CD4-positive, alpha-beta T cell (primary cell): Measurements from ENCODE around the gene ERICH6. TPM values are rescaled to one million over a fixed set of nuclear protein-coding genes. Genes with fewer than 3 reads are reported as not detected.

Experiments used
- ATAC-seq: fragments of 200-7000 bp; cut with Tn5 transposase; one replicate; pipeline ENCODE4 v1.10.0; 2022; ENCODE audit warnings: mild to moderate bottlenecking; ENCODE audit not compliant: poor library complexity
- CTCF ChIA-PET: fragments of 350-600 bp; sonication (Branson Sonifier 250); formaldehyde crosslinking; loops from one replicate; lab custom pipeline; 2021; ENCODE audit warnings: antibody characterized with exemption, inconsistent platforms; lab: Charles Lee
- POLR2A ChIA-PET: fragments of 350-600 bp; sonication (Branson Sonifier 250); formaldehyde crosslinking; loops from one replicate; lab custom pipeline; 2021; ENCODE audit warnings: antibody characterized with exemption, inconsistent platforms; lab: Charles Lee
- DNase-seq, 14 experiments: peaks; one replicate each; pipeline ENCODE4 v3.0.0-alpha.2; 2013 to 2020; ENCODE audit warnings: mixed read lengths in 2 of 14
- H3K27ac ChIP-seq, 2 donors: one replicate each; pipeline versions ENCODE4 v1.5.1 to v1.7.0; 2013; ENCODE audit warnings: low read length in 2 of 2, low read depth in 1 of 2, mild to moderate bottlenecking in 1 of 2
- H3K27me3 ChIP-seq, 2 experiments: 1 replicate in 1 of 2; 2 replicates in 1 of 2; pipeline versions ENCODE4 v1.6.1 to v1.7.0; 2013; ENCODE audit warnings: low read length in 2 of 2, control low read depth in 1 of 2, mild to moderate bottlenecking in 1 of 2, moderate library complexity in 1 of 2; ENCODE audit not compliant: insufficient read depth in 2 of 2, control insufficient read depth in 1 of 2
- H3K36me3 ChIP-seq: one replicate; pipeline ENCODE4 v1.6.1; 2013; ENCODE audit warnings: low read length, control low read depth; ENCODE audit not compliant: insufficient read depth
- H3K4me1 ChIP-seq: one replicate; pipeline ENCODE4 v1.6.1; 2013; ENCODE audit warnings: low read length, control low read depth; ENCODE audit not compliant: insufficient read depth
- H3K4me3 ChIP-seq: one replicate; pipeline ENCODE4 v1.5.1; 2013; ENCODE audit warnings: mild to moderate bottlenecking, low read length, moderate library complexity
- H3K9me3 ChIP-seq, 2 experiments: 1 replicate in 1 of 2; 2 replicates in 1 of 2; pipeline versions ENCODE4 v1.6.1 to v1.7.0; 2013; ENCODE audit warnings: low read length in 2 of 2, mild to moderate bottlenecking in 2 of 2, control low read depth in 1 of 2, moderate library complexity in 1 of 2; ENCODE audit not compliant: control insufficient read depth in 1 of 2, insufficient read depth in 1 of 2
- H3K27ac Mint-ChIP-seq: one replicate; pipeline ENCODE4 v1.8.0; 2020; ENCODE audit warnings: mixed read lengths
- H3K27me3 Mint-ChIP-seq: one replicate; pipeline ENCODE4 v1.8.0; 2021; ENCODE audit warnings: mixed read lengths
- H3K36me3 Mint-ChIP-seq: one replicate; pipeline ENCODE4 v1.8.0; 2021; ENCODE audit warnings: low read depth, mixed read lengths
- H3K4me1 Mint-ChIP-seq: one replicate; pipeline ENCODE4 v1.8.0; 2021; ENCODE audit warnings: low read depth, mixed read lengths
- H3K4me3 Mint-ChIP-seq: one replicate; pipeline ENCODE4 v1.8.0; 2020; ENCODE audit warnings: mild to moderate bottlenecking, mixed read lengths
- H3K9me3 Mint-ChIP-seq: one replicate; pipeline ENCODE4 v1.8.0; 2020; ENCODE audit warnings: mixed read lengths
- intact Hi-C, 2 experiments: fragments of 100-400 bp; cut with DNase I in 1 of 2; cut with micrococcal nuclease in 1 of 2; formaldehyde crosslinking; loops; one replicate each; pipeline versions ENCODE4 v1.15.1 to v1.9.0; 2023 to 2025; cut with DNase I, micrococcal nuclease
- polyA plus RNA-seq, 2 donors: library from polyadenylated mRNA; unstranded; fragments of 120-200 nt; gene quantifications; one replicate each; pipeline ENCODE4 v1.2.1, GENCODE V29; 2013
- total RNA-seq, 174 experiments: library from RNA in 2 of 174; stranded (reverse) in 2 of 174; gene quantifications; one replicate each; pipeline ENCODE4 v1.2.3 and lab custom pipeline; 2021 to 2026
- TF ChIP-seq, protein P1 (sequence below): fragments of 200-600 bp; IDR thresholded peaks from one replicate; pipeline ENCODE4 v1.8.0; 2022; ENCODE audit warnings: antibody characterized with exemption, mild to moderate bottlenecking

Gene ERICH6
- total RNA-seq (not detected), total RNA-seq (lab: John Stamatoyannopoulos, UW) (0 to 1.2 (median 0.13) reads per million in 172 experiments)
- polyA plus RNA-seq (2013, experiment 1 of 2) = 0.44 TPM
- 0.16 TPM for polyA plus RNA-seq (2013, experiment 2 of 2)

DNA sequence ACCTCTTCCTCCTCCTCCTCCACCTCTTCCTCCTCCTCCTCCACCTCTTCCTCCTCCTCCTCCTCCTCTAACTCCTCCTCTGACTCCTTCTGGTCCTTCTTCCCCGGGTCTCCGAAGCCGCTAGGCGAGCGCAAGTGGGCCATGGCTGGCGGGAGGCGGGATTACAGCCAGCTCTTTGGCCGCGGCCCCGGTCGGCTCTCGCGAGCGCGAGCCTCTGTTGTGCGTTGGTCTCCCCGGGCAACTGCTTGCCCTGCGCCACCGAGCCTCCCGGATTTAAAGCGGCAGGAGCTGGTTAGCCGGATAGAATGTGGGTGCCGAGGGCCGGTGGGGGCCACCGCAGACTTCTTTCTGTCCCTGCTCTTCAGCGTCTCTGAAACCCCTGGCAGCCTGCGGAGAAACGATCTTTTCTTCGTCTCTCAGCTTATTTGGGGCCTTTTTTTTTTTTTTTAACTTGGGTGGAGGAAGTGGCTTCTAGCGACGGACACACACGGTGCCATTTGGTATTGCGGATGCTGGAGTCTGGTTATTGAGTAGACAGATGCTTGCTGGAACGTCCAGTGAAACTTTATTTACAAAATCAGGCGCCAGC is at the start of gene ERICH6:
ERICH6 (minus strand) TSS at position 165 of the 589 bp plus-strand sequence; CDS start at position 143, 22 bp downstream.
- peak; percentile 71 for ATAC-seq
- H3K27ac ChIP-seq = peak within 1 kb of the TSS; percentile 77 to 89

DNA sequence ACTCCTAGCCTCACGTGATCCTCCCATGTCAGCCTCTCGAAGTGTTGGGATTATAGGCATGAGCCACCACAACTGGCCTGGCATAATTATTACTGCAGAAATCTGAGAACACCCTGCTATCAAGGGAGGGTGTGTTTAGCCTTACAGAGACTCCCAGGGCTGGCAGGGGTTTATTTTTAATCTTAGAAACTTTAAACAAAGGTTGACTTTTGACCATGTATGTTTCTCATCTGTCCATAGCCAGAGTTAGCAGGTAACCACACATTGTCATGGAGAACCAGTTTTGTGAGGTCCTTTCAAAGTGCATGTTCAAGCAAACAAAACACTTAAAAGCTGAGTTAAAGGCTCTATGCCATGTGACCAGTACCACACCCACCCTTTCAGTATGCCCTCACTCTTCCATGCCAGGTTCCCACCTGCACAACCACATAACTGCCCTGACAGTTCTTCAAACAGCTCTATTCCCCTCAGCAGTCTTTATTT is 48.1 kb upstream of the ERICH6 start:
- no peak overlapping the region for H3K27ac ChIP-seq
- intact Hi-C loops = no loop called here
- TF ChIP-seq, protein P1, sequence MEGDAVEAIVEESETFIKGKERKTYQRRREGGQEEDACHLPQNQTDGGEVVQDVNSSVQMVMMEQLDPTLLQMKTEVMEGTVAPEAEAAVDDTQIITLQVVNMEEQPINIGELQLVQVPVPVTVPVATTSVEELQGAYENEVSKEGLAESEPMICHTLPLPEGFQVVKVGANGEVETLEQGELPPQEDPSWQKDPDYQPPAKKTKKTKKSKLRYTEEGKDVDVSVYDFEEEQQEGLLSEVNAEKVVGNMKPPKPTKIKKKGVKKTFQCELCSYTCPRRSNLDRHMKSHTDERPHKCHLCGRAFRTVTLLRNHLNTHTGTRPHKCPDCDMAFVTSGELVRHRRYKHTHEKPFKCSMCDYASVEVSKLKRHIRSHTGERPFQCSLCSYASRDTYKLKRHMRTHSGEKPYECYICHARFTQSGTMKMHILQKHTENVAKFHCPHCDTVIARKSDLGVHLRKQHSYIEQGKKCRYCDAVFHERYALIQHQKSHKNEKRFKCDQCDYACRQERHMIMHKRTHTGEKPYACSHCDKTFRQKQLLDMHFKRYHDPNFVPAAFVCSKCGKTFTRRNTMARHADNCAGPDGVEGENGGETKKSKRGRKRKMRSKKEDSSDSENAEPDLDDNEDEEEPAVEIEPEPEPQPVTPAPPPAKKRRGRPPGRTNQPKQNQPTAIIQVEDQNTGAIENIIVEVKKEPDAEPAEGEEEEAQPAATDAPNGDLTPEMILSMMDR = no peak
- ChIA-PET CTCF (no interaction called here), POLR2A (interaction anchor here (2.3 kb wide), 1 partner anchor 11 kb away, joined by 11 read pairs; the partner anchor contains the start of gene SIAH2)
- H3K27me3 Mint-ChIP-seq = no peaks in the 10 kb centered on the region
- H3K4me3 Mint-ChIP-seq = no peak overlapping the region
- DNase-seq = no peak
- no peaks in the 10 kb centered on the region for H3K9me3 ChIP-seq
- H3K4me3 ChIP-seq = no peak overlapping the region
- H3K4me1 ChIP-seq = peaks cover 44% of the 10 kb centered on the region
- peak overlapping the region; percentile 42 for H3K27ac Mint-ChIP-seq
- no peaks in the 10 kb centered on the region for H3K9me3 Mint-ChIP-seq
- peaks cover 5% of the 10 kb centered on the region for H3K36me3 ChIP-seq
- peaks cover 54% of the 10 kb centered on the region for H3K36me3 Mint-ChIP-seq
- no peak for ATAC-seq
- peaks cover 88% of the 10 kb centered on the region for H3K4me1 Mint-ChIP-seq
- no peaks in the 10 kb centered on the region for H3K27me3 ChIP-seq

More for the DNA sequence above, at the start of gene ERICH6:
- Histone ChIP-seq H3K4me1 (peaks cover 17% of the 10 kb centered on the region), H3K9me3 (no peaks in the 10 kb centered on the region), H3K27me3 (no peaks in the 10 kb centered on the region), H3K4me3 (peak within 1 kb of the TSS; percentile 90), H3K36me3 (peaks cover 6% of the 10 kb centered on the region)
- Mint-ChIP-seq H3K27me3 (no peaks in the 10 kb centered on the region), H3K27ac (peak within 1 kb of the TSS; percentile 99), H3K4me3 (peak within 1 kb of the TSS; percentile 99), H3K4me1 (peaks cover 26% of the 10 kb centered on the region), H3K9me3 (peaks cover 2% of the 10 kb centered on the region), H3K36me3 (peaks cover 29% of the 10 kb centered on the region)
- ChIA-PET CTCF (interaction anchor here (0.7 to 1.3 kb wide), 4 partner anchors 17 to 138 kb away, joined by 3 to 4 read pairs (median 3); no protein-coding TSS in a partner anchor), POLR2A (interaction anchor here (0.5 to 3.2 kb wide), 13 partner anchors 8 to 1481 kb away, joined by 3 to 72 read pairs (median 3); partner anchors contain the start of genes EIF2A, SELENOT, SERP1 and SIAH2)
- DNase-seq = peak; percentile 54 to 90 (median 69)
- TF ChIP-seq, protein P1 = no peak
- intact Hi-C loops = loop anchor here (1.0 to 10.0 kb wide), 5 partner anchors 58 to 297 kb away; partner anchors contain the start of genes SELENOT (in 2 of the 2), EIF2A (in 1 of the 2), SERP1 (in 1 of the 2) and SIAH2 (in 1 of the 2)

DNA sequence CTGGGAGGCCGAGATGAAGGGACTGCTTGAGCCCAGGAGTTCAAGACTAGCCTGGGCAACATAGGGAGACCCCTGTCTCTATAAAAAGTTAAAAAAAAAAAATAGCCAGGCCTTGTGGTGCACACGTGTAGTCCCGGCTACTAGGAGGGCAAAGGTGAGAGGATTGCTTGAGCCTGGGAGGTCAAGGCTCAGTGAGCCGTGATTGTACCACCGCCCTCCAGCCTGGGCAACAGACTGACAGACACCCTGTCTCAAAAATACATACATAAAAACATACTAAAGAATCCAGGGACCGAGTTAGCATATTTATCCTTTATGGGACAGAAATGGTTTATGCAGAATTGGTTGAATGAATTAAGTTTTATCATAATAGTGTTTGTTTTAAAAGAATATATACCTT is 45.5 kb upstream of the ERICH6 start:
- Histone ChIP-seq H3K27me3 (no peaks in the 10 kb centered on the region), H3K36me3 (no peaks in the 10 kb centered on the region), H3K4me1 (peaks cover 48% of the 10 kb centered on the region), H3K9me3 (no peaks in the 10 kb centered on the region), H3K4me3 (no peak overlapping the region), H3K27ac (no peak overlapping the region)
- no peak for DNase-seq
- Mint-ChIP-seq H3K4me1 (peaks cover 91% of the 10 kb centered on the region), H3K36me3 (peaks cover 44% of the 10 kb centered on the region), H3K4me3 (no peak overlapping the region), H3K27me3 (no peaks in the 10 kb centered on the region), H3K9me3 (no peaks in the 10 kb centered on the region), H3K27ac (no peak overlapping the region)
- ChIA-PET CTCF (no interaction called here), POLR2A (interaction anchor here (2.2 kb wide), 1 partner anchor 13 kb away, joined by 14 read pairs; the partner anchor contains the start of gene SIAH2)
- TF ChIP-seq, protein P1 = no peak
- ATAC-seq = no peak
- intact Hi-C loops = no loop called here
